ENCODE data around the gene ITGAX.
A peak's percentile ranks its signal among the peaks of the same experiment; 100 is the strongest.
"Not testable (repeated sequence)": the region's sequence is repeated elsewhere in the genome, so short reads cannot be mapped to it uniquely, and the experiment has no call there.

The ITGAX gene

DNA sequence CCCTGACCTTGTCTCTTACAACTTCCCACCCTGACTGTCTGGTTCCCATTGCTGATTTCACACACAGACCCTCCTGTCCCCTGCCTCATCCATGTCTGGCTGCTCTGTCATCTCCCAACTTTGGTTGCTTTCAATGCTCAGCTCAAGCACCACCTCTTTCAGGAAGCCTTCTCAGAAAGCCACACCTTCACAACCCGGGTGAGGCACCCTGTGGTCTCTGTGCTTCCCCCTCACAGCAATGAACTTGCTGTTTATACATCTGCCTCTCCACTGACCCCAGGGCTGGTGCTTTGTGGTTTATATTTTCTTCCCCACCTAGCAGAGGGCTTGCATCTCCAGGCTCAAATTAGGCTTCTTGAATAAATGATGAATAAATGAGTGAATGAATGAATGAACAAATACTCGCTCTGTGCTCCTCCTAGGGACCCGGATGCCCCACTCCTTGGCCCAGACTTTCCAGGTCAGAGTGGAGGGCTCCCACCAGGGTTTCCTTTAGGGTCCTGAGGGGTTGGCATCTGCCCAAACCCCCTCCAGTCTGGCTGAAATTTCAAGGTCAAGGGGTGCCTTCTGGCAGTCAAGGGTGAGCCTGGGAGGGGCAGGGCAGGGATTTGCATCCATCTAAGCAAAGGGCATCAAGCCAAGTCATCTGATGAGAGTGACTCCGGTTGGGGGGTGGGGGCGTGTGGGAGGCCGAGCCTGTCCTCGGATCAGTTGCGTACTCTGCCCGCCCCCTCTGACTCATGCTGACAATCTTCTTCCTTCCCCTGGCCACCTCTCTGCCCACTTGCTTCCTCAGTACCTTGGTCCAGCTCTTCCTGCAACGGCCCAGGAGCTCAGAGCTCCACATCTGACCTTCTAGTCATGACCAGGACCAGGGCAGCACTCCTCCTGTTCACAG is at the start of gene ITGAX:
Gene ITGAX, plus strand, starts transcription at position 783 of the 898 bp plus-strand sequence. Its CDS starts 79 bp downstream, at position 862.
- DNase-seq (ENCODE audit: low read depth in 2 of 2, low spot score in 1 of 2), result peak; percentile 28 to 65

DNA sequence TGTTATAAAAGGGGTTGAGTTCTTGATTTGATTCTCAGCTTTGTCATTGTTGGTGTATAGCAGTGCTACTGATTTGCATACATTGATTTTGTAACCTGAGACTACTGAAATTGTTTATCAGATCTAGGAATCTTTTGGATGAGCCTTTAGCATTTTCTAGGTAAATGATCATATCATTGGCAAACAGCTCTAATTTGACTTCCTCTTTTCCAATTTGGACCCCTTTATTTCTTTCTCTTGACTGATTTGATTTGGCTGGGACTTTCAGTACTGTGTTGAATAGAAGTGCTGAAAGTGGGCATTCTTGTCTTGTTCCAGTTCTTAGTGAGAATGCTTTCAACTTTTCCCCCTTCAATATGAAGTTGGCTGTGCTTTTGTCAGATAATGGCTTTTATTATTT is 49.8 kb upstream of the ITGAX start:
- no peak for DNase-seq (ENCODE audit: low read depth in 2 of 2, low spot score in 1 of 2)

DNA sequence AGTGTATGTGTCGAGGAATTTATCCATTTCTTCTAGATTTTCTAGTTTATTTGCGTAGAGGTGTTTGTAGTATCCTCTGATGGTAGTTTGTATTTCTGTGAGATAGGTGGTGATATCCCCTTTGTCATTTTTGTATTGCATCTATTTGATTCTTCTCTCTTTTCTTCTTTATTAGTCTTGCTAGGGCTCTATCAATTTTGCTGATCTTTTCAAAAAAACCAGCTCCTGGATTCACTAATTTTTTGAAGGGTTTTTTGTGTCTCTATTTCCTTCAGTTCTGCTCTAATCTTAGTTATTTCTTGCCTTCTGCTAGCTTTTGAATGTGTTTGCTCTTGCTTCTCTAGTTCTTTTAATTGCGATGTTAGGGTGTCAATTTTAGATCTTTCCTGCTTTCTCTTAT is 46.6 kb upstream of the ITGAX start:
- DNase-seq (ENCODE audit: low read depth in 2 of 2, low spot score in 1 of 2), result not testable (repeated sequence)

DNA sequence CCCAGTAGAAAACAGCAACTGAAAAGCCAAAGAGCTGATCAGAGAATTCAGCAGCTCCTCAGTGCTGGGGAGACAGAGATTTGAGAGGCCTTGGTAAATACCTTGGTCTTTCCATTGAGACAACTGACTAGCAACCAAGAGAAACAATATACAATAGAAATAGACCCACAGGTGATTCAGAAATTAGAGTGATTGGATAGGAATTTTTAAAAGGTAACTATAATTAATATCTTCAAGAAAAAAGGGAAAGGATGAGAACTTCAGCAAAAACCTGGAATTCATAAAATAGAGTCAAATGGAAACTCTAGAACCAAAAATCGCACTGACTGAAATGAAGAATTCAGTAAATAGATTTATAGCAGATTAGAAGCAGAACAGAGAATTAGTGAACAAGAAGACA is 32.5 kb upstream of the ITGAX start:
- DNase-seq (ENCODE audit: low read depth in 2 of 2, low spot score in 1 of 2), result no peak

DNA sequence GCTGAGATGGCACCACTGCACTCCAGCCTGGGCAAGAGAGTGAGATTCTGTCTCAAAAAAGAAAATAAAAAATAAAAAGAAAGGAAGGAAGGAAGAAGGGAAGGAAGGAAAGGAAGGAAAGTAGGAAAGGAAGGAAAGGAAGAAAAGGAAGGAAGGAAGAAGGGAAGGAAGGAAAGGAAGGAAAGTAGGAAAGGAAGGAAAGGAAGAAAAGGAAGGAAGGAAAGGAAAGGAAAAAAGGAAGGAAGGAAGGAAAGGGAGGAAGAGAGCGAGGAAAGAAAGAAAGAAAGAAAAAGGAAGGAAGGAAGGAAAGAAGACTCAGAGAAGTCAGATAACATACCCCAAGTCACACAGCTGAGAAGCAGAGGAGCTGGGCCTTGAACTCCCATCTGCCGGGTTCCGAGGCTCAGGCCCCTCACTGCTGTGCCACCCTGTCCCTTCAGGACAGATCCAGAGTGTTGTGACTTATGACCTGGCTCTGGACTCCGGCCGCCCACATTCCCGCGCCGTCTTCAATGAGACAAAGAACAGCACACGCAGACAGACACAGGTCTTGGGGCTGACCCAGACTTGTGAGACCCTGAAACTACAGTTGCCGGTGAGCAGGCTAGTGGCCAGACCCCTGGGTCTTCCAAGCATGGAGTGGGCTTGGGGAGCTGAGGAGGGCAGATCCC is 30.9 kb upstream of the ITGAX start:
- no peak for DNase-seq (ENCODE audit: low read depth in 2 of 2, low spot score in 1 of 2)

DNA sequence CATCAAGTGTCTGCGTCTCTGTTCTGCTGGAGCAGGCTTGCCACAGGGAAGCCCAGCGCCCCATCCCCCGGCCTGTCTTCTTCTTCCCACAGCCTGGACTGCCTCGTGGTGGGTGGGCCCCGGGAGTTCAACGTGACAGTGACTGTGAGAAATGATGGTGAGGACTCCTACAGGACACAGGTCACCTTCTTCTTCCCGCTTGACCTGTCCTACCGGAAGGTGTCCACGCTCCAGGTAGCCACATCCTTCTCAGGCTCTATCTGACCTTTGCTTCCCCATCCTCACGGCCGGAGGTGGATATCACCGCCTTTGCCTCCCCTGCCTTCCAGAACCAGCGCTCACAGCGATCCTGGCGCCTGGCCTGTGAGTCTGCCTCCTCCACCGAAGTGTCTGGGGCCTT is 29.8 kb upstream of the ITGAX start:
- no peak for DNase-seq (ENCODE audit: low read depth in 2 of 2, low spot score in 1 of 2)

DNA sequence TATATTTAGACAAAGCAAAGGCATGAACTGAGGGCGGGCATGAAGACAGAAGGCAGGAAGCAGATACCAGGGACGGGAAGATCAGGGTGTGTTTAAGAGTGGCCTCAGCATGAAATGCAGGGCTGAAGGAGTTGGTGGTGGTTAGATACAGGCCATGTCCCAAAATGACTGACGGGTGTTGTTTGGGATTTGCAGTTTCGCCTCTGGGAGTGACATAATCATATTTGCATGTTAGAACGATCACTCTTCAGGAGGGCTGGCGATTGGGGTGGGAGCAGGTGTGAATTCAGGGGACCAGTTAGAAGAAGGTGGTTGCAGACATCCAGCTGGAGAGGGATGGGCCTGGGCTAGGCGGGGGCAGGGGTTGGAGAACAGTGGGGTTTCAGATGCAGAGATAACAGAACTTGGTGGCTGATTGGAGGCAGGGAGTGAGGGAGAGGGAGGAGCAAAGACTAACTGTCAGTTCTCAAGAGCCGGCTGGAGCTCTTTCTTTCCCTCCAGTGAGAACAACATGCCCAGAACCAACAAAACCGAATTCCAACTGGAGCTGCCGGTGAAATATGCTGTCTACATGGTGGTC is 27.2 kb upstream of the ITGAX start:
- no peak for DNase-seq (ENCODE audit: low read depth in 2 of 2, low spot score in 1 of 2)

DNA sequence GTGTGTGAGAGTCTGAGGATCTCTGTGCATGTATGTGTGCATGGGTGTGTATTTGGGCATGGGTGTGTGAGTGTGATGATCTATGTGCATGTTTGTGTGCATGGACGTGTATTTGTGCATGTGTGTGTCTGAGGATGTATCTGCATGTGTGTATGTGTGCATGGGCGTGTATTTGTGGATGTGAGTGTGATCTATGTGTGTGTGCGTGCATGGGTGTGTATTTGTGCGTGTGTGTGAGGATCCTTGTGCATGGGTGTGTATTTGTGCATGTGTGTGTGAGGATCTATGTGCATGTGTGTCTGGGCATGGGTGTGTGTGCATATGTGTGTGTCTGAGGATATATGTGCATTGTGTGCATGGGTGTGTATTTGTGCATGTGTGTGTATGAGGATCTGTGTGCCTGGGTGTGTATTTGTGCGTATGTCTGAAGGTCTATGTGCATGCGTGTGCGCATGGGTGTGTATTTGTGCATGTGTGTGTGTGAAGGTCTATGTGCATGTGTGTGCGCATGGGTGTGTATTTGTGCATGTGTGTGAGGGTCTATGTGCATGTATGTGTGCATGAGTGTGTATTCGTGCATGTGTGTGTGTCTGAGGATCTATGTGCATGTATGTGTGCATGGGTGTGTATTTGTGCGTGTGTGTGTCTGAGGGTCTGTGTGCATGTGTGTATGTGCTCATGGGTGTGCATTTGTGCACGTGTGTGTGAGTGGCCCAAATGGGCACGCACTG is 26.5 kb upstream of the ITGAX start:
- no peak for DNase-seq (ENCODE audit: low read depth in 2 of 2, low spot score in 1 of 2)

DNA sequence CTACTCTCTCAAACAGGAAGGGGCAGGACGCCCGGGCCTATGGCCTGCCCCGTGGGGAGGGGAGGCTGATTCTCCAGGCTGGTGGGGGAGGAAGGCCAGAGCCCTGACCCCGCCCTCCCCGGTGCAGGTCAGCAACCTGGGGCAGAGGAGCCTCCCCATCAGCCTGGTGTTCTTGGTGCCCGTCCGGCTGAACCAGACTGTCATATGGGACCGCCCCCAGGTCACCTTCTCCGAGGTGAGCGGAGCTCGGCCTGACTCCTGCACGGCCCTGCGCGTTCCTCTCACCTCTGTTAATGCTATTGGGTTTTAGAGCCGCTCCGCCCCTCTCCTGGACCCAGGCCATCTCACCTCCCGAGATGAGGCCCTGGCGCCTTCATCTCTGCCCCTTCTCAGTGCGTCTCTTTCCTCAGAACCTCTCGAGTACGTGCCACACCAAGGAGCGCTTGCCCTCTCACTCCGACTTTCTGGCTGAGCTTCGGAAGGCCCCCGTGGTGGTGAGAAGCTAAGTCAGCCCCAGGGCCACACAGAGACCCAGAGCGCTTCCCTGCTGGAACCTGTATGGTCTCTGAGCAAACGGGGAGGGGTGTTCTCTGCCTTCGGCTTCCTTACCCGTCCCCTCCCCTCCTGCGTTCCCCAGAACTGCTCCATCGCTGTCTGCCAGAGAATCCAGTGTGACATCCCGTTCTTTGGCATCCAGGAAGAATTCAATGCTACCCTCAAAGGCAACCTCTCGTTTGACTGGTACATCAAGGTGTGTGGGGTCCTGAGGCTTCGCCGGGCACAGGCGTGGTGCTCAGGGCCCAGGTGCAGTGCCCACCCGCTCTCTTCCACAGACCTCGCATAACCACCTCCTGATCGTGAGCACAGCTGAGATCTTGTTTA is 25.1 kb upstream of the ITGAX start:
- DNase-seq (ENCODE audit: low read depth in 2 of 2, low spot score in 1 of 2), result no peak

DNA sequence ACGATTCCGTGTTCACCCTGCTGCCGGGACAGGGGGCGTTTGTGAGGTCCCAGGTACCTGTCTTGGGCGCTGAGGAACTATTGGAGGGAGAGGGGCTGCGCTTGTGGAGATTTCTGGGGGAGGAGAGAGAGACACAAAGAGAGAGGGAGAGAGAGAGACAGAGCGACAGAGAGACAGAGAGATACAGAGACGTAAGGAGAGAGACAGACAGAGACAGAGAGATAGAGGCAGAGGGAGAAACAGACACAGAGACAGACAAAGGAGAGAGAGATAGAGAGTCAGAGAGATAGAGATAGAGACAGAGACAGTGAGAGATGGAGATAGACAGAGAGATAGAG is 24.5 kb upstream of the ITGAX start:
- no peak for DNase-seq (ENCODE audit: low read depth in 2 of 2, low spot score in 1 of 2)

DNA sequence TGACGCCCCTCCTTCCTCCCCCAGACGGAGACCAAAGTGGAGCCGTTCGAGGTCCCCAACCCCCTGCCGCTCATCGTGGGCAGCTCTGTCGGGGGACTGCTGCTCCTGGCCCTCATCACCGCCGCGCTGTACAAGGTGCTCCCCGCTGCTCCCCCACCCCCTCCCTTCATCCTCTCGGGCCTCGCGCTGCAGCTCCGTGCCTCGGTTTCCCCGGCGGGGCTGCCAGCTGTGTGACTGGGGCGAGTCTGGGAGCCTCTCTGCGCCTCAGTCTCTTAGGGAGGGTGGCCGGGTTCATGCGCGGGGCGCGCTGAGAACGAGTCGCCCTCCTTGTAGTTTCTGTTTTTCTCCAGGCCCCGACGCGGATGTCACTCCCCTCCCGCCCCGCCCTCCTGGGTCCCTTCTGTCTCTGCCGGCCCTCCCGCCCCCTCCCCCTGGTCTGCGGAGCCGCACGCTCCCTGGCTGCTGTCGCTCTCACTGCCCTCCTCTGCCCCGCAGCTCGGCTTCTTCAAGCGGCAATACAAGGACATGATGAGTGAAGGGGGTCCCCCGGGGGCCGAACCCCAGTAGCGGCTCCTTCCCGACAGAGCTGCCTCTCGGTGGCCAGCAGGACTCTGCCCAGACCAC is 23.7 kb upstream of the ITGAX start:
- DNase-seq (ENCODE audit: low read depth in 2 of 2, low spot score in 1 of 2), result no peak

DNA sequence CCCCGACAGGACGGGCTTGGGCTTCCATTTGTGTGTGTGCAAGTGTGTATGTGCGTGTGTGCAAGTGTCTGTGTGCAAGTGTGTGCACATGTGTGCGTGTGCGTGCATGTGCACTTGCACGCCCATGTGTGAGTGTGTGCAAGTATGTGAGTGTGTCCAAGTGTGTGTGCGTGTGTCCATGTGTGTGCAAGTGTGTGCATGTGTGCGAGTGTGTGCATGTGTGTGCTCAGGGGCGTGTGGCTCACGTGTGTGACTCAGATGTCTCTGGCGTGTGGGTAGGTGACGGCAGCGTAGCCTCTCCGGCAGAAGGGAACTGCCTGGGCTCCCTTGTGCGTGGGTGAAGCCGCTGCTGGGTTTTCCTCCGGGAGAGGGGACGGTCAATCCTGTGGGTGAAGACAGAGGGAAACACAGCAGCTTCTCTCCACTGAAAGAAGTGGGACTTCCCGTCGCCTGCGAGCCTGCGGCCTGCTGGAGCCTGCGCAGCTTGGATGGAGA is 23.1 kb upstream of the ITGAX start:
- DNase-seq (ENCODE audit: low read depth in 2 of 2, low spot score in 1 of 2), result no peak

DNA sequence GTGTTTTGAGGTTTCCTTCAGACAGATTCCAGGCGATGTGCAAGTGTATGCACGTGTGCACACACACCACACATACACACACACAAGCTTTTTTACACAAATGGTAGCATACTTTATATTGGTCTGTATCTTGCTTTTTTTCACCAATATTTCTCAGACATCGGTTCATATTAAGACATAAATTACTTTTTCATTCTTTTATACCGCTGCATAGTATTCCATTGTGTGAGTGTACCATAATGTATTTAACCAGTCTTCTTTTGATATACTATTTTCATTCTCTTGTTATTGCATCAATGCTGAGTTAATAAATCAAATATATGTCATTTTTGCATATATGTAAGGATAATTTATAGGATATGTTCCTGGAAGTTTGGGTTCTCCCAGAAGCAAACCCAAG is 22.4 kb upstream of the ITGAX start:
- no peak for DNase-seq (ENCODE audit: low read depth in 2 of 2, low spot score in 1 of 2)

DNA sequence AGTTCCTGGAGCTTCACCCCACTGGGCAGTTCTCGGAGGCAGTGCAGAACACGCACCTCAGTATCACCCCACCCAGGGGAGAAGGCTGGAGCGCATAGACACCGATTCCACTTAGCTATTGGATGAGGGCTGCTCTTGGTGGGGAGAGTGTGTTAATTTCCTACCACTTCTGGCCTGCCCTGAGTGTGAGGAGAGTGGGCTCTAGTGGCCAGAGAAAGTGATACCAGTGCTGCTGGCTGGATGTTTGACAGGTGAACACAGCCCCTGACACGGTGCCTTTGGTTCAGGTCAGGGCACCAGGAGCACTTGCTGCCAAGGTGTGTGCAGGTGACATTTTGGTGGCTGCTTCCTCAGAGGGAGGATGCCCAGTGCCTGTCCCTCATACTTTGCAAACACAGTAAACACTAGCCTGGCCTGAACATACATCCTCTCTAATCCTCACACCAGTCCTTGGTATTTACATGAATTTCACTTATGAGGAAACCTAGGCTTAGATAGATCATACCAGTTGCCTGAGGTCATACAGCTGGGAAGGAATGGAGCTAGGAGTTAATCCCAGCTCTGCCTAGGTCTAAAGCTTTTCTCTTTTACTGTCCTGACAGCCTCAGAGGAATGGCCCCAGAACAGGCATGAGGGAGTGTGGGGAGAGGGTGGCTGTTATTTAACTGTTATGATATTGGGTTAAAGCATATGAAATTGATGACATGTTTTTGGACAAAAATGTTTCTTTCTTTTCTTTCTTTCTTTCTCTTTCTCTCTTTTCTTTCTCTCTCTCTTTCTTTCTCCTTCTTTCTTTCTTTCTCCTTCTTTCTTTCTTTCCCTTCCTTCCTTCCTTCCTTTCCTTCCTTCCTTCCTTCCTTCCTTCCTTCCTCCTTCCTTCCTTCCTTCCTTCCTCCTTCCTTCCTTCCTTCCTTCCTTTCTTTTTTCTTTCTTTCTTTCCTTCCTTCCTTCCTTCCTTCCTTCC is 21.0 kb upstream of the ITGAX start:
- DNase-seq (ENCODE audit: low read depth in 2 of 2, low spot score in 1 of 2), result no peak

DNA sequence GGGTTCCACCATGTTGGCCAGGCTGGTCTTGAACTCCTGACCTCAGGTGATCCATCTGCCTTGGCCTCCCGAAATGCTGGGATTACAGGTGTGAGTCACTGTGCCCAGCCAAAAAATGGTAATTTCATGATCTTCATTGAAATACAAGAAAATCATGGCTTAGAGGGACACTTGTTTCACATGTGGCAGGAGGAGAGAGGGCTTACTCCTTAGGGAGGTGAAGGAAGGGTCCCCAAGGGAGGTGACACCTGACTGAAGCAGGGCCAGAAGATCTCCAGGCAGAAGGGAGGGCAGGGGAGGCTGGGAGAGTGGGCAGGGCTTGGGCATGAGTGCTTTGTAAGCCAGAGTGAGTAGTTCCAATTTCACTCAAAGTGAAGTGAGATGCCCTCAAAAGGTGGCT is 20.0 kb upstream of the ITGAX start:
- no peak for DNase-seq (ENCODE audit: low read depth in 2 of 2, low spot score in 1 of 2)

DNA sequence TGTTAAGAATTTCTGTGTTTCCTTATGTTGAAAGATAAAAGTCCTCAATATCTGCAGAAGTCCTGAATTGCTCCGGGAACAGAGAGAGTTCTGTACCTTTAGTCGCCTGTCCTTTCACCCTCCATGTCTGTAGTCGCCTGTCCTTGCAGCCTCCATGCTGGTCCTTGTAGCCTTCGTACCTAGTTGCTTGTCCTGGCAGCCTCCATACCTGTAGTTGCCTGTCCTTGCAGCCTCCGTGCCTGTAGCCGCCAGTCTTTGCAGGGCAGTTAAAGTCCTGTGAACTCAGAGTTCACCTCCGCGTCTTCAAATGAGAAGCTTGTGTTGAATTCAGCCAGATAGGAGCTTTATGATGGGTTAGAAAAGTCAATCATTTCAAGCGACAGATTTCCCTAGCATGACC is 19.5 kb upstream of the ITGAX start:
- no peak for DNase-seq (ENCODE audit: low read depth in 2 of 2, low spot score in 1 of 2)

DNA sequence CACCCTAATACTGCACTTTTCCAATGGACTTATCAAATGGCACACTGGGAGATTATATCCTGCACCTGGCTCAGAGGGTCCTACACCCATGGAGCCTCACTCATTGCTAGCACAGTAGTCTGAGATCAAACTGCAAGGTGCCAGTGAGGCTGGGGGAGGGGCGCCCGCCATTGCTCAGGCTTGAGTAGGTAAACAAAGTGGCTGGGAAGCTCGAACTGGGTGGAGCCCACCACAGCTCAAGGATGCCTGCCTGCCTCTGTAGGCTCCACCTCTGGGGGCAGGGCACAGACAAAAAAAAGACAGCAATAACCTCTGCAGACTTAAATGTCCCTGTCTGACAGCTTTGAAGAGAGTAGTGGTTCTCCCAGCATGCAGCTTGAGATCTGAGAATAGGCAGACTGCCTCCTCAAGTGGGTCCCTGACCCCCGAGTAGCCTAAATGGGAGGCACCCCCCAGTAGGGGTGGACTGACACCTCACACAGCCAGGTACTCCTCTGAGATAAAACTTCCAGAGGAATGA is 16.8 kb upstream of the ITGAX start:
- DNase-seq (ENCODE audit: low read depth in 2 of 2, low spot score in 1 of 2), result not testable (repeated sequence)

DNA sequence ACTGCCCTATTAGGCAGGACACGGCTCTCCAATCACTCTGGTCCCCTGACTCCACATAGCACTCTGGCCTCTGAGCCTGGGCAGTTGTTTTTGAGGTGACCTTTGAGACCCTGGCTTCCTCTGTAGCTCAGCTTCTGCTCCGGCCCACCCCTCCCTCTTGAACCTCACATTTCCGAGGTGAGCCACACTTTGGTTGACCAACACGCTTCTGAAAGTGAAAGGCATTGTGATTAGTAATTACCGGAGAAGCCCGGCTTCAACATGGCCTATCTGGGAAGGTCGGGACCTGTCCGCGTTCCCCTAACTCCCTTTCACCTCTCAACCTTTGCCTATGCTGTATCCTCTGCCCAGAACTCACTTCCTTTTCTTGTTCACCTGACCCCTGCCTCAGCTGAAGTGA is 10.3 kb upstream of the ITGAX start:
- DNase-seq (ENCODE audit: low read depth in 2 of 2, low spot score in 1 of 2), result no peak

DNA sequence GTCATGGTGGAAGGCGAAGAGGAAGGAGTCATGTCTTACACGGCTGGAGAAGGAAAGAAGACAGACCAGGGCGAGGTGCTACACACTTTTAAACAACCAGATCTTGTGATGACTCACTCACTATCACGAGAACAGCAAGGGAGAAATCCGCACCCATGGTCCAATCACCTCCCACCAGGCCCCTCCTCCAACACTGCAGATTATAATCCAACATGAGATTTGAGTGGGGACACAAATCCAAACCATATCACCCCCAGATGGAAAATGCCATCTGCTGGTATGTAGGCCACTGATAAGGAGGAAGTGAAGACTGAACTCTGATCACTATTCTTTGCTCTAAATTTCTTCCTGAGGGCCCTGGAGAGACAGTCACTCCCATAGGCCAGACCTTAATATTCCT is 7.5 kb upstream of the ITGAX start:
- no peak for DNase-seq (ENCODE audit: low read depth in 2 of 2, low spot score in 1 of 2)

Measured in stimulated activated CD8-positive, alpha-beta memory T cell treated with anti-CD3 and anti-CD28 coated beads, Interleukin-4, amount 100 ng/mL, for 4 hours (primary cell).